Vagina (tissue), 2 donors: Measurements from ENCODE around the gene BNC2.

Experiments
- POLR2AphosphoS5 ChIP-seq, 2 donors: sonication (generic); formaldehyde crosslinking; IDR thresholded peaks; one replicate each; pipeline ENCODE4 v1.9.0; 2017; ENCODE audit warnings: antibody characterized with exemption in 2 of 2, mild to moderate bottlenecking in 2 of 2, low read depth in 1 of 2; ENCODE audit not compliant: insufficient read depth in 1 of 2
- TF ChIP-seq, protein P1 (sequence below), 3 experiments: fragments of 450-650 bp in 2 of 3; fragments of 200-600 bp in 1 of 3; sonication (generic) in 1 of 3; IDR thresholded peaks; one replicate each; pipeline ENCODE4 v1.5.1; 2017 to 2019; ENCODE audit warnings: antibody characterized with exemption in 3 of 3, mild to moderate bottlenecking in 2 of 3, moderate library complexity in 2 of 3

- no peak for TF ChIP-seq POLR2AphosphoS5 (IDR thresholded peaks at IDR 0.05; ENCODE audit: insufficient read depth in 1 of 2, low read depth in 1 of 2)
- TF ChIP-seq, protein P1, sequence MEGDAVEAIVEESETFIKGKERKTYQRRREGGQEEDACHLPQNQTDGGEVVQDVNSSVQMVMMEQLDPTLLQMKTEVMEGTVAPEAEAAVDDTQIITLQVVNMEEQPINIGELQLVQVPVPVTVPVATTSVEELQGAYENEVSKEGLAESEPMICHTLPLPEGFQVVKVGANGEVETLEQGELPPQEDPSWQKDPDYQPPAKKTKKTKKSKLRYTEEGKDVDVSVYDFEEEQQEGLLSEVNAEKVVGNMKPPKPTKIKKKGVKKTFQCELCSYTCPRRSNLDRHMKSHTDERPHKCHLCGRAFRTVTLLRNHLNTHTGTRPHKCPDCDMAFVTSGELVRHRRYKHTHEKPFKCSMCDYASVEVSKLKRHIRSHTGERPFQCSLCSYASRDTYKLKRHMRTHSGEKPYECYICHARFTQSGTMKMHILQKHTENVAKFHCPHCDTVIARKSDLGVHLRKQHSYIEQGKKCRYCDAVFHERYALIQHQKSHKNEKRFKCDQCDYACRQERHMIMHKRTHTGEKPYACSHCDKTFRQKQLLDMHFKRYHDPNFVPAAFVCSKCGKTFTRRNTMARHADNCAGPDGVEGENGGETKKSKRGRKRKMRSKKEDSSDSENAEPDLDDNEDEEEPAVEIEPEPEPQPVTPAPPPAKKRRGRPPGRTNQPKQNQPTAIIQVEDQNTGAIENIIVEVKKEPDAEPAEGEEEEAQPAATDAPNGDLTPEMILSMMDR (IDR thresholded peaks at IDR 0.05): no peak
These were observed 191.1 kb downstream of the BNC2 start for GRCh38 chr9:16679327-16679821.
